Right ventricle myocardium inferior (tissue), 1 donor: Measurements from ENCODE around the gene EFHD1. TPM values are rescaled to one million over a fixed set of nuclear protein-coding genes. Genes with fewer than 3 reads are reported as not detected.
"Not testable (repeated sequence)": the region's sequence is repeated elsewhere in the genome, so short reads cannot be mapped to it uniquely, and the experiment has no call there.

Experiments used
- ATAC-seq: fragments of 200-7000 bp; cut with Tn5 transposase; one replicate; pipeline ENCODE4 v1.9.1; 2020; ENCODE audit warnings: mild to moderate bottlenecking, moderate library complexity
- DNase-seq: peaks from one replicate; pipeline ENCODE4 v3.0.0; 2021; ENCODE audit errors: missing footprints
- intact Hi-C: fragments of 100-400 bp; cut with DNase I; formaldehyde crosslinking; loops from one replicate; pipeline ENCODE4 v1.11.0; 2022
- total RNA-seq: library from RNA; stranded (reverse); fragmentation: NEBNext Ultra II Directional; extraction: Animal tissue kit (Norgen Biotek cat#: 25700); gene quantifications from one replicate; pipeline ENCODE4 v1.2.1, GENCODE V29; 2021
- donor health status: DM: no; HTN: yes; CAD: no; lungs with severe emphysema.

The EFHD1 gene
- total RNA-seq, 1 donor from 2014 or later = 26.3 TPM

GRCh38 chr2:232611559-232612218 lies 21.7 kb upstream of the EFHD1 start:
- intact Hi-C loops = no loop called here
- ATAC-seq = peak; percentile 70
- DNase-seq = peak; percentile 79

- ATAC-seq (no peak), DNase-seq (no peak)
- intact Hi-C loops = no loop called here
These were observed 19.8 kb upstream of the EFHD1 start for GRCh38 chr2:232613538-232614134.

GRCh38 chr2:232615339-232615738 lies 18.1 kb upstream of the EFHD1 start:
- ATAC-seq (no peak), DNase-seq (no peak)
- intact Hi-C loops = no loop called here

- ATAC-seq = no peak
- intact Hi-C loops = no loop called here
These were observed 12.2 kb upstream of the EFHD1 start for GRCh38 chr2:232621186-232621585.

GRCh38 chr2:232622563-232622962 lies 10.8 kb upstream of the EFHD1 start:
- intact Hi-C loops = no loop called here
- ATAC-seq (no peak), DNase-seq (no peak)

More at GRCh38 chr2:232621186-232621585, 12.2 kb upstream of the EFHD1 start:
- no peak for DNase-seq

GRCh38 chr2:232623768-232624765 lies 9.3 kb upstream of the EFHD1 start:
- DNase-seq (peak; percentile 69), ATAC-seq (no peak)
- intact Hi-C loops = no loop called here

GRCh38 chr2:232626584-232626983 lies 6.8 kb upstream of the EFHD1 start:
- DNase-seq (no peak), ATAC-seq (no peak)
- intact Hi-C loops = no loop called here

- ATAC-seq (peak; percentile 41), DNase-seq (peak; percentile 82)
- intact Hi-C loops = no loop called here
These were observed 4.8 kb upstream of the EFHD1 start for GRCh38 chr2:232628466-232629128.

GRCh38 chr2:232629129-232629475 lies 4.3 kb upstream of the EFHD1 start:
- DNase-seq (no peak), ATAC-seq (no peak)
- intact Hi-C loops = no loop called here

- intact Hi-C loops = no loop called here
- no peak for ATAC-seq
These were observed 1.0 kb upstream of the EFHD1 start for GRCh38 chr2:232632229-232632903.

GRCh38 chr2:232632904-232633412 lies 446 bp upstream of the EFHD1 start:
- DNase-seq = peak; percentile 75
- intact Hi-C loops = no loop called here
- ATAC-seq = peak; percentile 73

More at GRCh38 chr2:232632229-232632903, 1.0 kb upstream of the EFHD1 start:
- DNase-seq = no peak

GRCh38 chr2:232634206-232635150 lies 1.1 kb downstream of the EFHD1 start:
- no peak for ATAC-seq
- intact Hi-C loops = no loop called here
- no peak for DNase-seq

GRCh38 chr2:232635376-232635775 lies 2.0 kb downstream of the EFHD1 start:
- ATAC-seq, intact Hi-C loops, DNase-seq: not testable (repeated sequence)

- no peak for DNase-seq
- ATAC-seq = no peak
- intact Hi-C loops = loop anchor here (1.0 kb wide), 1 partner anchor 61 kb away; the partner anchor contains the start of gene GIGYF2
These were observed 2.4 kb downstream of the EFHD1 start for GRCh38 chr2:232635820-232636219.

GRCh38 chr2:232636788-232637420 lies 3.5 kb downstream of the EFHD1 start:
- no peak for DNase-seq
- ATAC-seq = no peak
- intact Hi-C loops = loop anchor here (1.0 kb wide), 1 partner anchor 60 kb away; the partner anchor contains the start of gene GIGYF2

- no peak for DNase-seq
- no peak for ATAC-seq
- intact Hi-C loops = no loop called here
These were observed 4.6 kb downstream of the EFHD1 start for GRCh38 chr2:232637866-232638583.
